ENCODE data around the gene PJA2.

Gene PJA2, protein sequence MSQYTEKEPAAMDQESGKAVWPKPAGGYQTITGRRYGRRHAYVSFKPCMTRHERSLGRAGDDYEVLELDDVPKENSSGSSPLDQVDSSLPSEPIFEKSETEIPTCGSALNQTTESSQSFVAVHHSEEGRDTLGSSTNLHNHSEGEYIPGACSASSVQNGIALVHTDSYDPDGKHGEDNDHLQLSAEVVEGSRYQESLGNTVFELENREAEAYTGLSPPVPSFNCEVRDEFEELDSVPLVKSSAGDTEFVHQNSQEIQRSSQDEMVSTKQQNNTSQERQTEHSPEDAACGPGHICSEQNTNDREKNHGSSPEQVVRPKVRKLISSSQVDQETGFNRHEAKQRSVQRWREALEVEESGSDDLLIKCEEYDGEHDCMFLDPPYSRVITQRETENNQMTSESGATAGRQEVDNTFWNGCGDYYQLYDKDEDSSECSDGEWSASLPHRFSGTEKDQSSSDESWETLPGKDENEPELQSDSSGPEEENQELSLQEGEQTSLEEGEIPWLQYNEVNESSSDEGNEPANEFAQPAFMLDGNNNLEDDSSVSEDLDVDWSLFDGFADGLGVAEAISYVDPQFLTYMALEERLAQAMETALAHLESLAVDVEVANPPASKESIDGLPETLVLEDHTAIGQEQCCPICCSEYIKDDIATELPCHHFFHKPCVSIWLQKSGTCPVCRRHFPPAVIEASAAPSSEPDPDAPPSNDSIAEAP

DNA sequence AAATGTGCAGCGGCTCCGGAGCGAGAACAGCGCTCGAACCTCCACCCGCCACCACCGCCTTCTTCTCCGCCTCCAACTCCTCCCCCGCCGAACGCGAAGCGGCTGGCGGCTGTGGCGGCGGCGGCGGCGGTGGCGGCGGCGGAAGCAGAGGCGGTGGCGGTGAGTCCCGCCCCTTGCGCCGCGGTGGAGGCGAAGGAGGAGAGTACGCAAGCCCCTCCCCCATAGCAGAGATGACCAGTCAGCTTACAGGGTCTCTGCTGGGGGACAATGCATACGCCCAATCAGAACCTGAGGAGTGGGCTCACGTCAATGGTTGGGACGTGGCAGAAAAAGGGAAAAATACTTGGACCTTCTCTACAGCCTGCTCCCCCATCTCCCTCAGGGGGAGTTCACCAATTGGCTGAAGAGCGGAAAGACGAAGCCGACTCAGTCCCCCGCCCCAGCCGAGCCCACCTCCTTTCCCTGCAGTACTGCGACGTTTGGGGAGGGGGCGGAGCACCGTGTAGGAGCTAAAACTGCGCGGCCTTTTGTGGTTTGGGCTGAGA lies at the start of gene PJA2:
PJA2 (minus strand) TSS at position 131 of the 545 bp plus-strand sequence. CDS start 26,541 bp downstream, outside the sequence.
- DNase-seq: peak; percentile 100
- in situ Hi-C loops (cut with HindIII; ENCODE audit: low pct_ligation_motif_present, low sequenced_read_pairs): no loop called here
- peak within 1 kb of the TSS; percentile 95 for H3K4me3 ChIP-seq (ENCODE audit: low read depth, low read length)
- TF ChIP-seq, protein P1, sequence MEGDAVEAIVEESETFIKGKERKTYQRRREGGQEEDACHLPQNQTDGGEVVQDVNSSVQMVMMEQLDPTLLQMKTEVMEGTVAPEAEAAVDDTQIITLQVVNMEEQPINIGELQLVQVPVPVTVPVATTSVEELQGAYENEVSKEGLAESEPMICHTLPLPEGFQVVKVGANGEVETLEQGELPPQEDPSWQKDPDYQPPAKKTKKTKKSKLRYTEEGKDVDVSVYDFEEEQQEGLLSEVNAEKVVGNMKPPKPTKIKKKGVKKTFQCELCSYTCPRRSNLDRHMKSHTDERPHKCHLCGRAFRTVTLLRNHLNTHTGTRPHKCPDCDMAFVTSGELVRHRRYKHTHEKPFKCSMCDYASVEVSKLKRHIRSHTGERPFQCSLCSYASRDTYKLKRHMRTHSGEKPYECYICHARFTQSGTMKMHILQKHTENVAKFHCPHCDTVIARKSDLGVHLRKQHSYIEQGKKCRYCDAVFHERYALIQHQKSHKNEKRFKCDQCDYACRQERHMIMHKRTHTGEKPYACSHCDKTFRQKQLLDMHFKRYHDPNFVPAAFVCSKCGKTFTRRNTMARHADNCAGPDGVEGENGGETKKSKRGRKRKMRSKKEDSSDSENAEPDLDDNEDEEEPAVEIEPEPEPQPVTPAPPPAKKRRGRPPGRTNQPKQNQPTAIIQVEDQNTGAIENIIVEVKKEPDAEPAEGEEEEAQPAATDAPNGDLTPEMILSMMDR (IDR thresholded peaks at IDR 0.05; ENCODE audit: low read depth, low read length, missing control alignments): peak; percentile 50
- H3K36me3 ChIP-seq (replicated peaks): no peaks in the 10 kb centered on the region
- H3K27me3 ChIP-seq (replicated peaks): no peaks in the 10 kb centered on the region
- H3K27ac ChIP-seq: peak within 1 kb of the TSS; percentile 95

DNA sequence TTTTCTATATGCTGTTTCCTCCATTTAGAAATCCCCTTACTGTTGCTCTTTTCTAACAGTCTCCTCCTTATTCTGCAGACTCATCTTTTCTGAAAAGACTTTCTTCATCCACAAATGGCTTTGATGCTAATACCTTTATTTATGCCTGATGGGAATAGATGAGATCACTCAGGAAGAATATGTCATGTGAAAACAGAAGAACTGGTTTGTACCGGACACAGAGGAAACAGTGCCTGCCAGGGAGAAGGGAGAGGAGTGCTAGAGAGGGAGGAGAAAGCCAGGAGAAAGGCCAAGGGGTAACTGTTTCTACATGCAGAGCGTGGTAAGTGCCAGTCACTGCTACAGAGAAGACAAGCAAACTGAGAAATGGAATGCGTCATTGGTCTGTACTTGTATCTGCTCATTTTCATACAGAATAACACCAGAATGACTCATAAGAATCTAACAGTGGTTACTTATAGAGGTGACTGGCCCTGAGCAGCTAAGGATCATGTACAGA lies 45.9 kb upstream of the PJA2 start:
- peak; percentile 100 for DNase-seq
- Histone ChIP-seq H3K36me3 (replicated peaks) (no peaks in the 10 kb centered on the region), H3K27me3 (replicated peaks) (no peaks in the 10 kb centered on the region), H3K27ac (peak overlapping the region; percentile 96), H3K4me3 (ENCODE audit: low read depth, low read length) (no peak overlapping the region)
- in situ Hi-C loops (cut with HindIII; ENCODE audit: low pct_ligation_motif_present, low sequenced_read_pairs): no loop called here
- TF ChIP-seq, protein P1 (IDR thresholded peaks at IDR 0.05; ENCODE audit: low read depth, low read length, missing control alignments): no peak

DNA sequence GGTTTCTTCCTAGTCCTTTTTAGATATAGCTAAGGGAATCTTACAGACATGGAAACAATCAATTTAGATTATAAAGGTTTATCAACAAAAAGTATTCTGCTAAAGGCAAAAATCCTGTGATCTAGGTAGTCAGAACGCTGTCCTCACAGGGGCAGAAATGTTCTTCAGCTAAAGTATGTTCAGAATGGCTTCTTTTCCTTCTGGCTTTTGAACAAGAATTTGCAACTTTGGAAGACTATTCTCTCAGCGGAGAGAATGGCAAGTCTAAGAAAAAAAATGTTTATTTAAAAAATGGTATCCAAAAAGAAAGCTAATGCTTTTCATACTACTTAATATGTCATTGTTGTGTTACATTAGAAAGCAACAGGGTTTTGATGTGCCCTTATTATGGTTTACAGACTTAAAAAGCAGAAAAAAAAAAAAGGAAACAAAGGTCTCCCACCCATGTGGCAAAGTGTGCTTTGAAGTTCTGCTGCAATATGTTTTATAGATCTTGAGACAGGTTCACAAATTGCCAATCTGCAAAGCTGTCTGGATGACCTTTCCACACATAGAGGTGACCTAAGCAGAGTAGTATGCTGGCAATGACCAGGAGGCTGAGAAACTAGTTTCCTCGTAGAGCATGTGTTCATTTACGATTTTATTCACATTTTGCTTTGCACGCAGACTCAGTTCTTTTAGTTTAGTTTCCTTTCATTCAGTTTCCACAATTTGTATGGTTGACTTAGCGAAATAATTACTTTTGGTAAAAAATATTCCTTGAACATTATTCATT lies 45.1 kb upstream of the PJA2 start:
- TF ChIP-seq, protein P1 (IDR thresholded peaks at IDR 0.05; ENCODE audit: low read depth, low read length, missing control alignments): no peak
- in situ Hi-C loops (cut with HindIII; ENCODE audit: low pct_ligation_motif_present, low sequenced_read_pairs): no loop called here
- H3K36me3 ChIP-seq (replicated peaks): no peaks in the 10 kb centered on the region
- H3K27ac ChIP-seq: peak overlapping the region; percentile 96
- no peaks in the 10 kb centered on the region for H3K27me3 ChIP-seq (replicated peaks)
- H3K4me3 ChIP-seq (ENCODE audit: low read depth, low read length): no peak overlapping the region
- peak; percentile 42 for DNase-seq

DNA sequence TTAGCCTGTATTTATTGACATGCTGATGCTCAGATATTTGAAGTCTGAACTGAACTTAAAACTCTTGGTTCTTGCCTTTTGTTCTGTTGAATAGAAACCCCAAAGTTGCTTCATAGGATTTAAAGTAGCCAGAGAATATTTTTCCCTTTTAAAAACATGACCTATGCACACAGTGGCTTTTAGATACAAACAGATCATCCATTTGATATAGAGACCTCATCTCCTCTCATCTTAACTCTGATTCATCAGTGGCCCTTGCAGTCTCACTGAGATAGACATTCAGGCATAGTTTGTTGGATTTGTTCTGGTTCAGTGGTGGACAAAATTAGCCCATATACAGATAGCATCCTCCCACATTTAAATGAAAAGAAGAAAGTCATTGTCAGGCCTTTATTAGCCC lies 43.5 kb upstream of the PJA2 start:
- H3K27ac ChIP-seq: no peak overlapping the region
- TF ChIP-seq, protein P1 (IDR thresholded peaks at IDR 0.05; ENCODE audit: low read depth, low read length, missing control alignments): no peak
- in situ Hi-C loops (cut with HindIII; ENCODE audit: low pct_ligation_motif_present, low sequenced_read_pairs): no loop called here

DNA sequence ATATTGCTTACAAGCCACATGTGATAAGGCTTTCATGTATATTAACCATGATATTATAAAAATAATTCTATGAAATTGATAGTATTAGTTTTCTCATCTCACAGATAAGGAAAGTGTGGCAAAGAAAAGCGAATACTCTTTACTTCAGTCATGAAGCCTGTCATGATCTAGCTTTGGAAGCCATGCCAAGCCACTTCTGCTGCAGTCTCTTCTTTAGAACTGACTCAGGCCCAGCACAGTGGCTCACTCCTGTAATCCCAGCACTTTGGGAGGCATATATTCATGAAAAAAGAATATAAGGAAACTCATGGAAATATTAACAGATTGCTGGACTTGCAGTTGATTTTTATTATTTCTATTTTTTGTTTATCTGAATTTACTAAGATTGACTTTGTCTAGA lies 42.9 kb upstream of the PJA2 start:
- in situ Hi-C loops (cut with HindIII; ENCODE audit: low pct_ligation_motif_present, low sequenced_read_pairs): no loop called here
- DNase-seq: no peak
- Histone ChIP-seq H3K4me3 (ENCODE audit: low read depth, low read length) (no peak overlapping the region), H3K36me3 (replicated peaks) (no peaks in the 10 kb centered on the region), H3K27ac (no peak overlapping the region), H3K27me3 (replicated peaks) (no peaks in the 10 kb centered on the region)
- TF ChIP-seq, protein P1 (IDR thresholded peaks at IDR 0.05; ENCODE audit: low read depth, low read length, missing control alignments): no peak

More for the DNA sequence above, 43.5 kb upstream of the PJA2 start:
- Histone ChIP-seq H3K27me3 (replicated peaks) (no peaks in the 10 kb centered on the region), H3K36me3 (replicated peaks) (no peaks in the 10 kb centered on the region), H3K4me3 (ENCODE audit: low read depth, low read length) (no peak overlapping the region)
- no peak for DNase-seq
